Measurements from ENCODE around the gene ACOX3. TPM values are rescaled to one million over a fixed set of nuclear protein-coding genes. Genes with fewer than 3 reads are reported as not detected.

The ACOX3 gene
- 33.3 and 40.4 TPM in 2 replicates for total RNA-seq (2013; cell fraction: nucleolus; rRNA removed)
- total RNA-seq (2014; rRNA removed): 20.3 and 23.7 TPM in 2 replicates
- 13.0 and 13.3 TPM in 2 replicates for total RNA-seq (2014; rRNA removed; fragmentation: Illumina TruSeq; extraction: Trizol)
- 23.6 and 26.4 TPM in 2 replicates for total RNA-seq (2021)
- 7.7 TPM for polyA plus RNA-seq (2011; ENCODE audit: low read depth)
- polyA plus RNA-seq (2011; rRNA removed): 6.1 and 7.7 TPM in 2 replicates
- polyA plus RNA-seq (2011; cell fraction: cytosol; rRNA removed): 8.0 and 9.1 TPM in 2 replicates
- 17.6 and 24.8 TPM in 2 replicates for polyA plus RNA-seq (2011; cell fraction: nucleus; rRNA removed)
- polyA plus RNA-seq (2012): 13.9 and 18.9 TPM in 2 replicates
- 14.5 and 19.4 TPM in 2 replicates for polyA plus RNA-seq (2014; fragmentation: Illumina TruSeq; extraction: Trizol)
- 1 to 10 TPM; 2.0 to 2.6 TPM for polyA plus RNA-seq (2014; fragmentation: Nextera tagmentation; extraction: Ambion mirVana)
- polyA plus RNA-seq (2014; rRNA removed): 13.1 and 13.6 TPM in 2 replicates
- 10 to 100 TPM; 21.5 to 24.5 TPM for polyA plus RNA-seq (2016; fragmentation: Nextera tagmentation; extraction: Ambion mirVana)
- 8.2 and 9.2 TPM in 2 replicates for polyA minus RNA-seq (2011; rRNA and poly(A)+ RNA removed)
- polyA minus RNA-seq (2011; cell fraction: cytosol; rRNA and poly(A)+ RNA removed): 3.8 and 4.0 TPM in 2 replicates
- 9.6 and 10.5 TPM in 2 replicates for polyA minus RNA-seq (2011; cell fraction: nucleus; rRNA and poly(A)+ RNA removed)
- Bru-seq, nascent RNA: percentile 71 among the genes with signal in this experiment
- BruChase-seq, experiment 1, labeled RNA remaining after a 6-hour chase: percentile 73 among the genes with signal in this experiment
- percentile 71 among the genes with signal in this experiment for BruChase-seq, experiment 2, labeled RNA remaining after a 2-hour chase
- long read RNA-seq, experiment 1, transcript ACOX3-203 (18 exons, 2,253 nt): major isoform, 6 of 23 reads
- long read RNA-seq, experiment 1, partial matches to known transcripts: 4 of 23 reads
- long read RNA-seq, experiment 1, other reads (novel, unspliced or antisense): 8 of 23 reads
- long read RNA-seq, experiment 2, transcript ACOX3-201 (18 exons, 2,860 nt): minor isoform, 13 of 99 reads
- long read RNA-seq, experiment 2, transcript ACOX3-203 (18 exons, 2,253 nt): major isoform, 30 of 99 reads
- long read RNA-seq, experiment 2, partial matches to known transcripts: 18 of 99 reads
- long read RNA-seq, experiment 2, other reads (novel, unspliced or antisense): 35 of 99 reads

- WGBS (ENCODE audit: insufficient coverage, insufficient replicate concordance, low lambda C conversion rate, missing lambda C conversion rate): under 1% methylated on average over 54 of the region's 60 CpGs
- Histone ChIP-seq H2AFZ (ENCODE audit: control insufficient read depth, low read depth, low read length) (peak within 1 kb of the TSS; percentile 82), H3K27me3 (replicated peaks in 1 of 2; ENCODE audit: control insufficient read depth in 2 of 2, insufficient read depth in 2 of 2, low read length in 1 of 2) (no peaks in the 10 kb centered on the region), H3K9ac (ENCODE audit: control insufficient read depth, insufficient read depth, low read length) (peak within 1 kb of the TSS; percentile 80), H3K4me2 (ENCODE audit: control insufficient read depth, insufficient read depth) (peak within 1 kb of the TSS; percentile 73), H3K9me3 (replicated peaks; ENCODE audit: control insufficient read depth, insufficient read depth, low read length) (peaks cover 1% of the 10 kb centered on the region; the same call in 1 of the 3 replicates), H4K20me1 (ENCODE audit: control insufficient read depth, insufficient read depth) (no peaks in the 10 kb centered on the region), H3K36me3 (ENCODE audit: control insufficient read depth in 2 of 2, insufficient read depth in 2 of 2, low read length in 1 of 2) (no peaks in the 10 kb centered on the region; a peak in 1 of 4 replicates), H3K4me3 (peak within 1 kb of the TSS; percentile 87), H3K27ac (ENCODE audit: control insufficient read depth, insufficient read depth) (peak within 1 kb of the TSS; percentile 96), H3K4me1 (ENCODE audit: control insufficient read depth, insufficient read depth, low read length) (peaks cover 12% of the 10 kb centered on the region), H3K79me2 (ENCODE audit: control insufficient read depth, insufficient read depth, low read length) (peaks cover 70% of the 10 kb centered on the region)
- ChIA-PET POLR2A (interaction anchor here (1.8 to 2.6 kb wide), 2 partner anchors 13 to 21 kb away, joined by 7 to 11 read pairs; no protein-coding TSS in a partner anchor), SMC1A (ENCODE audit: uncharacterized antibody, unreplicated experiment) (interaction anchor here (0.9 to 2.5 kb wide), 4 partner anchors 10 to 23 kb away, joined by 3 to 8 read pairs (median 4); no protein-coding TSS in a partner anchor), CTCF (interaction anchor here (1.2 kb wide), 1 partner anchor 264 kb away, joined by 3 read pairs; no protein-coding TSS in a partner anchor), RAD21 (ENCODE audit: unreplicated experiment) (interaction anchor here (2.1 kb wide), 1 partner anchor 12 kb away, joined by 9 read pairs; no protein-coding TSS in a partner anchor)
- in situ Hi-C loops (cut with MboI): no loop called here
- intact Hi-C loops (cut with micrococcal nuclease; ENCODE audit: unreplicated experiment): no loop called here
- FAIRE-seq (peak; percentile 96), DNase-seq (ENCODE audit: low read depth, low spot score) (peak; percentile 74), ATAC-seq (peak; percentile 87)
- BruUV-seq (replicated peaks): no TSS peak
- TF ChIP-seq POU2F2 (IDR thresholded peaks at IDR 0.05; ENCODE audit: borderline replicate concordance, low read depth, low read length) (peak; percentile 78; the same call in 1 of the 3 replicates), NR2F1 (conservative IDR thresholded peaks at IDR 0.05) (0 out of 2 replicates have a peak, but pooled peaks have one; percentile 19), SP1 (IDR thresholded peaks at IDR 0.05; ENCODE audit: low read depth, low read length) (peak; percentile 87), ELK1 (IDR thresholded peaks at IDR 0.05; ENCODE audit: low read depth, low read length) (peak; percentile 95), SIN3A (IDR thresholded peaks at IDR 0.05; ENCODE audit: low read depth, low read length) (peak; percentile 98), TAF1 (IDR thresholded peaks at IDR 0.05; ENCODE audit: borderline replicate concordance, low read depth, low read length) (peak; percentile 83), MXI1 (IDR thresholded peaks at IDR 0.05; ENCODE audit: low read depth, low read length) (peak; percentile 95), PAX5 (IDR thresholded peaks at IDR 0.05; ENCODE audit: borderline replicate concordance, low read depth, low read length) (no peak), EZH2 (IDR thresholded peaks at IDR 0.05; ENCODE audit: borderline replicate concordance, control insufficient read depth, low read depth, low read length) (no peak), ATF7 (IDR thresholded peaks at IDR 0.05; ENCODE audit: low read depth) (peak; percentile 92; the same call in 1 of the 2 replicates), E4F1 (IDR thresholded peaks at IDR 0.05; ENCODE audit: borderline replicate concordance, partially characterized antibody) (no peak), MAX (IDR thresholded peaks at IDR 0.05; ENCODE audit: low read depth, low read length) (peak; percentile 82), STAT1 (conservative IDR thresholded peaks at IDR 0.05) (0 out of 2 replicates have a peak, but pooled peaks have one; percentile 52), SIX5 (IDR thresholded peaks at IDR 0.05; ENCODE audit: low read depth, low read length, severe bottlenecking) (peak; percentile 69)
Measured at GRCh38 chr4:8440492-8441311, at the start of gene ACOX3, which contains the start of gene TRMT44. ACOX3 (minus strand) TSS chr4:8440723; CDS start chr4:8416521, 24,202 bp downstream. TRMT44 (plus strand) TSS chr4:8440777; CDS start chr4:8440823, 46 bp downstream.
